Right atrium auricular region (tissue), 2 donors: ENCODE data around the gene TBCCD1. TPM values are rescaled to one million over a fixed set of nuclear protein-coding genes. Genes with fewer than 3 reads are reported as not detected.

ENCODE experiments used
- DNase-seq: peaks from one replicate; pipeline ENCODE4 v3.0.0-alpha.2; 2019; ENCODE audit warnings: low spot score
- H3K27ac ChIP-seq, 2 donors: fragments of 200-600 bp; sonication (generic); 1 replicate in 1 of 2; 2 replicates in 1 of 2; pipeline ENCODE4 v1.5.1; 2016 to 2019
- H3K27me3 ChIP-seq, 2 donors: fragments of 200-600 bp; sonication (generic); one replicate each; pipeline versions ENCODE4 v1.5.1 to v1.6.0; 2017 to 2019
- H3K36me3 ChIP-seq: fragments of 200-600 bp; sonication (generic); one replicate; pipeline ENCODE4 v1.5.1; 2016
- H3K4me1 ChIP-seq, 2 donors: fragments of 200-600 bp; sonication (generic); one replicate each; pipeline versions ENCODE4 v1.5.1 to v1.6.0; 2017 to 2019
- H3K4me3 ChIP-seq, 2 donors: fragments of 200-600 bp; sonication (generic); 1 replicate in 1 of 2; 2 replicates in 1 of 2; pipeline ENCODE4 v1.5.1; 2017 to 2019; ENCODE audit warnings: mild to moderate bottlenecking in 1 of 2, moderate library complexity in 1 of 2
- H3K9me3 ChIP-seq, 2 donors: fragments of 200-600 bp; sonication (generic); one replicate each; pipeline ENCODE4 v1.5.1; 2019
- total RNA-seq, 2 donors: library from RNA; depleted of rRNA; stranded (reverse); fragments of >200 nt; gene quantifications; one replicate each; pipeline ENCODE4 v1.1.0, GENCODE V29; 2016
- TF ChIP-seq, protein P1 (sequence below), 2 donors: fragments of 200-600 bp; sonication (generic); IDR thresholded peaks; one replicate each; pipeline ENCODE4 v1.5.1; 2019; ENCODE audit warnings: antibody characterized with exemption in 2 of 2

The TBCCD1 gene
- total RNA-seq, 2 donors from 2014 or later: 8.6 to 10.3 TPM

DNA sequence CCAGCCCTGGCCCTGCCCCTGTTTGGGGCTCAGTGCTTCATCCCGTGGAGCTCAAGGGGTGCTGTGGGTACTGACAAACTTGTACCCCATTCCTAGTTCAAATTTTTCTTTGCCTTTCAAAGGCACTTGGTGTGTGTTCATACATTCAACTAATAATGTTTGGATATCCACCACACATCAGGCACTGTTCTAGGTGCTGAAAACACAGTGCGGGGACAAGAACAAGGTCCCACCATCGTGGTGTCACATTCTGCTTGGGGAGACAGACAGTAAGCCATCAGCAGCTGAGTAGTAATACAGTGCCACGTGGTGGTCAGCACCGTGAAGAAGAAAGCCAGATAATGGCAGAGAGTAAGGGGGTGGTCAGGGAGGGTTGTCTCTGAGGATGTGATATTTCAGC, 55.4 kb downstream of the TBCCD1 start:
- Histone ChIP-seq H3K4me1 (no peaks in the 10 kb centered on the region), H3K27ac (no peak overlapping the region), H3K9me3 (no peaks in the 10 kb centered on the region), H3K36me3 (no peaks in the 10 kb centered on the region), H3K27me3 (no peaks in the 10 kb centered on the region), H3K4me3 (no peak overlapping the region)
- TF ChIP-seq, protein P1, sequence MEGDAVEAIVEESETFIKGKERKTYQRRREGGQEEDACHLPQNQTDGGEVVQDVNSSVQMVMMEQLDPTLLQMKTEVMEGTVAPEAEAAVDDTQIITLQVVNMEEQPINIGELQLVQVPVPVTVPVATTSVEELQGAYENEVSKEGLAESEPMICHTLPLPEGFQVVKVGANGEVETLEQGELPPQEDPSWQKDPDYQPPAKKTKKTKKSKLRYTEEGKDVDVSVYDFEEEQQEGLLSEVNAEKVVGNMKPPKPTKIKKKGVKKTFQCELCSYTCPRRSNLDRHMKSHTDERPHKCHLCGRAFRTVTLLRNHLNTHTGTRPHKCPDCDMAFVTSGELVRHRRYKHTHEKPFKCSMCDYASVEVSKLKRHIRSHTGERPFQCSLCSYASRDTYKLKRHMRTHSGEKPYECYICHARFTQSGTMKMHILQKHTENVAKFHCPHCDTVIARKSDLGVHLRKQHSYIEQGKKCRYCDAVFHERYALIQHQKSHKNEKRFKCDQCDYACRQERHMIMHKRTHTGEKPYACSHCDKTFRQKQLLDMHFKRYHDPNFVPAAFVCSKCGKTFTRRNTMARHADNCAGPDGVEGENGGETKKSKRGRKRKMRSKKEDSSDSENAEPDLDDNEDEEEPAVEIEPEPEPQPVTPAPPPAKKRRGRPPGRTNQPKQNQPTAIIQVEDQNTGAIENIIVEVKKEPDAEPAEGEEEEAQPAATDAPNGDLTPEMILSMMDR (IDR thresholded peaks at IDR 0.05): no peak
- no peak for DNase-seq

- Histone ChIP-seq H3K4me3 (no peak overlapping the region), H3K27ac (no peak overlapping the region), H3K27me3 (no peaks in the 10 kb centered on the region), H3K9me3 (no peaks in the 10 kb centered on the region), H3K4me1 (no peaks in the 10 kb centered on the region), H3K36me3 (no peaks in the 10 kb centered on the region)
- TF ChIP-seq, protein P1 (IDR thresholded peaks at IDR 0.05): no peak
- DNase-seq: no peak
These were observed 55.9 kb downstream of the TBCCD1 start for GRCh38 chr3:186511245-186511644.

GRCh38 chr3:186510374-186511079, 56.6 kb downstream of the TBCCD1 start:
- Histone ChIP-seq H3K4me1 (no peaks in the 10 kb centered on the region), H3K27ac (no peak overlapping the region), H3K4me3 (no peak overlapping the region), H3K9me3 (no peaks in the 10 kb centered on the region), H3K36me3 (no peaks in the 10 kb centered on the region), H3K27me3 (no peaks in the 10 kb centered on the region)
- DNase-seq: no peak
- TF ChIP-seq, protein P1 (IDR thresholded peaks at IDR 0.05): peak in 1 of 2 donors; percentile 31

GRCh38 chr3:186509423-186509822, 57.7 kb downstream of the TBCCD1 start:
- TF ChIP-seq, protein P1 (IDR thresholded peaks at IDR 0.05): no peak
- Histone ChIP-seq H3K27me3 (no peaks in the 10 kb centered on the region), H3K27ac (no peak overlapping the region), H3K4me1 (no peaks in the 10 kb centered on the region), H3K4me3 (no peak overlapping the region), H3K36me3 (no peaks in the 10 kb centered on the region), H3K9me3 (no peaks in the 10 kb centered on the region)
- DNase-seq: no peak

GRCh38 chr3:186506857-186507256, 60.3 kb downstream of the TBCCD1 start:
- no peak overlapping the region for H3K4me3 ChIP-seq
- no peaks in the 10 kb centered on the region for H3K27me3 ChIP-seq
- no peaks in the 10 kb centered on the region for H3K36me3 ChIP-seq
- H3K4me1 ChIP-seq: peaks cover 0 to 7% of the 10 kb centered on the region in 2 donors
- TF ChIP-seq, protein P1 (IDR thresholded peaks at IDR 0.05): no peak
- H3K9me3 ChIP-seq: no peaks in the 10 kb centered on the region
- no peak for DNase-seq
- no peak overlapping the region for H3K27ac ChIP-seq
